GM12873 (cell line): ENCODE results near the gene ZNF436.
A peak's percentile ranks its signal among the peaks of the same experiment; 100 is the strongest.

Experiments
- CTCF ChIP-seq: IDR thresholded peaks from 2 replicates; pipeline ENCODE4 v1.5.1; 2012; ENCODE audit warnings: low read depth, mild to moderate bottlenecking, moderate library complexity, low read length, control low read depth; ENCODE audit not compliant: insufficient read depth; ENCODE audit errors: missing control alignments

Gene ZNF436

GRCh38 chr1:23368562-23369334 lies 888 bp downstream of the ZNF436 start:
- peak; percentile 21 for TF ChIP-seq CTCF

- no peak for TF ChIP-seq CTCF
These were observed 1.7 kb downstream of the ZNF436 start for GRCh38 chr1:23367791-23368561.

GRCh38 chr1:23367451-23367790 lies 2.2 kb downstream of the ZNF436 start:
- no peak for TF ChIP-seq CTCF

- TF ChIP-seq CTCF: no peak
These were observed 3.0 kb downstream of the ZNF436 start for GRCh38 chr1:23366598-23366997.

GRCh38 chr1:23366146-23366545 lies 3.5 kb downstream of the ZNF436 start:
- TF ChIP-seq CTCF: no peak

GRCh38 chr1:23362218-23362713 lies 7.4 kb downstream of the ZNF436 start:
- TF ChIP-seq CTCF: no peak

- TF ChIP-seq CTCF: no peak
These were observed 11.2 kb downstream of the ZNF436 start for GRCh38 chr1:23358310-23358875.
